Stimulated activated naive CD8-positive, alpha-beta T cell treated with anti-CD3 and anti-CD28 coated beads, Interleukin-15, Interleukin-2, amounts not matched to agents 100 ng/mL and 50 ng/mL, for 24 hours (primary cell): ENCODE data around the gene JHY.
A peak's percentile ranks its signal among the peaks of the same experiment; 100 is the strongest.

Experiments
- H3K27ac Mint-ChIP-seq: one replicate; pipeline ENCODE4 v1.8.0; 2021; ENCODE audit warnings: mild to moderate bottlenecking, mixed read lengths
- H3K27me3 Mint-ChIP-seq: one replicate; pipeline ENCODE4 v1.8.0; 2021; ENCODE audit warnings: mixed read lengths
- H3K36me3 Mint-ChIP-seq: one replicate; pipeline ENCODE4 v1.8.0; 2021; ENCODE audit warnings: low read depth, mixed read lengths
- H3K4me1 Mint-ChIP-seq: one replicate; pipeline ENCODE4 v1.8.0; 2021; ENCODE audit warnings: low read depth, mixed read lengths
- H3K4me3 Mint-ChIP-seq: one replicate; pipeline ENCODE4 v1.8.0; 2021; ENCODE audit warnings: mild to moderate bottlenecking, mixed read lengths
- H3K9me3 Mint-ChIP-seq: one replicate; pipeline ENCODE4 v1.8.0; 2021; ENCODE audit warnings: mixed read lengths

JHY gene

DNA sequence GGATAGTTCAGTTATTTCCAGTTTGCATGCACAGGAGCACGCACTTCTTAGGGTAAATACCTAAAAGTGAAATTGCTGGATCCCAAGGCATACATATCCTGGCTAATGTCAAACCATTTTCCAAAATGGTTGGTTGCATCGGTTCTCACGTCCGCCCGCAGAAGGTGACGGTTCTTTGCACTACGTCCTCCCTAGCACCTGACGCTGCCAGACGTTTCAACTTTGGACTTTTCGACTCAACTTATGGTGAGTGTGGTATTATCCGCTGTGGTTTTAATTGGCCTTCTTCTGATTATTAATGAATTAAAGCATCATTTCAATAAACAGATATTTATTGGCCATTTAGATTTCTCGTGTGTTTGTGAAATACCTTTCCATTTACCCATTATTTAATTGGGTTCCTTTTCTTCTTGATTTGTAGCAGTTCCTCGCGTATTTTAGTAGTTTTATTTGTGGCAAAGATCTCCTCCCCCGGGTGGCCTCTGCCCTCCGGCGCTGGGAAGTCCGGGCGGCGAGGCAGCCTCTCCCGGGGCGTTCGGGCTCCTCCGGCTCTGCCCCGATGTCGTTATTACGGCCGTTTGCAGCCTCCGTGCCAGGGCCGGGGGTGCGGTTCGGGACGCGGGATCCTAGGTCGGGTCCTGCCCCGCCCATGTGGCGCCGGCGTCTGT lies at the start of gene JHY:
JHY (plus strand) TSS at position 571 of the 668 bp plus-strand sequence. CDS start 3,091 bp downstream, outside the sequence.
- Mint-ChIP-seq H3K27me3 (peaks cover 5% of the 10 kb centered on the region), H3K36me3 (peaks cover 5% of the 10 kb centered on the region), H3K4me3 (peak within 1 kb of the TSS; percentile 87), H3K27ac (peak within 1 kb of the TSS; percentile 88), H3K9me3 (no peaks in the 10 kb centered on the region), H3K4me1 (peaks cover 29% of the 10 kb centered on the region)

DNA sequence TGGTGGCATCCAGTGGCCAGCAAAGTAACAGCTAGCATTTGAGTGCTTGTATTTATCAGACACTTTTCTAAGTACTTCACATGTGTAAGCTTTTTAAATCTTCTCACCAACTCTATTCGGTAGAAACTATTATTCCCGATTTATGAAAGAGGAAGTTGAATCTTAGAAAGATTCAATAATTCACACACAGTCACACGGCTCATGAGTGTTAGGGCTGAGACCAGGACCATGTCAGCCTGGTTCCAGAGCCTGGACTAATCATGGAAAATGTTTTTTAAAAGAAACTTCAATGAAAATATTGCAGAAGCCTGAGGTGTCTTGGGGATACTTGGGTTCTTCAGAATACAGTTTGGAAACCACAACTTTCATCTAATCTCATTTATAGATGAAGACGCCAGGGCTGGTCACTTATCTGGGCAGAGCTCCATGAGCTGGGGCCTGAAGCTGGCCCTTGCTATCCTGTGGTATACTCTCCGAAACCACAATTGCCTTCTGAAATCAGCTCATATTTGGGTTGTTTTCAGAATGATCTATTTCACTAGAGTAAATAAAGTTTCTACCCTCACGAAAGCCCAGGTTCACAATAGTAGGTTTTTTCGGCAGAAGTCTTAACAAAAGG lies 48.6 kb upstream of the JHY start:
- Mint-ChIP-seq H3K4me3 (no peak overlapping the region), H3K4me1 (peaks cover 70% of the 10 kb centered on the region), H3K27me3 (no peaks in the 10 kb centered on the region), H3K36me3 (peaks cover 6% of the 10 kb centered on the region), H3K27ac (peak overlapping the region; percentile 55), H3K9me3 (peaks cover 6% of the 10 kb centered on the region)

DNA sequence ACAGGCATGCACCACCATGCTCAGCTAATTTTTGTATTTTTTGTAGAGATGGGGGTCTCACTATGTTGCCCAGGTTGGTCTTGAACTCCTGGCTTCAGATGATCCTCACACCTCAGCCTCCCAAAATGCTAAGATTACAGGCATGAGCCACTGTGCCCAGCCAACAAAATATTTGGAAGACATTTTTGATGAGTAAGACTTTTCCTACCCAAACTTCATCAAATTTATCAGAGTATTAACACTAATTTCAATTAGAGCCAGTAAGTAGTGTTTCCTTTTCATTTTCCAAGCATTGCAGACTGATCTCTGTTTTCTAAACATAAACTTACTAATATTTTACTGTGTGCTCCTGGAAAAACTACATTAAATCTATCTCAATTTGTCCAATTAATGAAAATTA lies 45.6 kb upstream of the JHY start:
- Mint-ChIP-seq H3K36me3 (peaks cover 11% of the 10 kb centered on the region), H3K4me3 (no peak overlapping the region), H3K9me3 (peaks cover 6% of the 10 kb centered on the region), H3K27me3 (no peaks in the 10 kb centered on the region), H3K4me1 (peaks cover 82% of the 10 kb centered on the region), H3K27ac (peak overlapping the region; percentile 71)

DNA sequence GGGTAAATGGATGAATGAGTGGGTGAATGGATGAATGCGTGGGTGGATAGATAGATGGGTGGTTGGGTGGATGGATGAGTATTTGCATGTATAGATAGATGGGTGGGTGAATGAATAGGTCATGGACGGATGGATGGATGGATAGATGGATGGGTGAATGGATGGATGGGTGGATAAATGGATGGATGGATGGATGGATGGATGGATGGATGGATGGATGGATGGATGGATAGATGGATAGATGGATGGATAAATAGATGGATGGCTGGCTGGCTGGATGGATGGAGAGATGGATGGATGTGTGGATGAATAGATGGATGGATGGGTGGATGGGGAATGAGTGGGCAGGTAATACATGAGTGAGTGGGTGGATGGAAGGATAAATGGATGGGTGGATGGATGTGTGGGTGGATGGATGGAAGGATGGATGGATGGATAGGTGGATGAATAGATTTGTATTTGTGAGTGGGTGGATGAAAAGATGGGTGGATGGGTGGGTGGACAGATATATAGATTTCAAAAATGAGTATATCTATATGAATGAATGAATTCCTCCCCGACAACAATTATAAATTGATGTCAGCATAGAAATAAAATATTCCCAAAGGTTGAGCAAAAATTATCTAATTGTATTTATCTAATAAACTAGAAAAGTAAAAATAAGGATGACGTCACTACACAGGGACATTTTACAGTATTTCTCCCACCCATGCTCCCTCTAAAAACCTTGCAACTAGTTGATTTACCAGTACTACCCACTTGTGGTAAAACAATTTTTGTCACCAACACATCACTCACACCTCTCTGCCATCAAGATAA lies 44.8 kb upstream of the JHY start:
- peak overlapping the region; percentile 96 for H3K27ac Mint-ChIP-seq
- peaks cover 6% of the 10 kb centered on the region for H3K9me3 Mint-ChIP-seq
- H3K4me1 Mint-ChIP-seq = peaks cover 82% of the 10 kb centered on the region
- H3K36me3 Mint-ChIP-seq = peaks cover 16% of the 10 kb centered on the region
- H3K27me3 Mint-ChIP-seq = no peaks in the 10 kb centered on the region
- peak overlapping the region; percentile 88 for H3K4me3 Mint-ChIP-seq

DNA sequence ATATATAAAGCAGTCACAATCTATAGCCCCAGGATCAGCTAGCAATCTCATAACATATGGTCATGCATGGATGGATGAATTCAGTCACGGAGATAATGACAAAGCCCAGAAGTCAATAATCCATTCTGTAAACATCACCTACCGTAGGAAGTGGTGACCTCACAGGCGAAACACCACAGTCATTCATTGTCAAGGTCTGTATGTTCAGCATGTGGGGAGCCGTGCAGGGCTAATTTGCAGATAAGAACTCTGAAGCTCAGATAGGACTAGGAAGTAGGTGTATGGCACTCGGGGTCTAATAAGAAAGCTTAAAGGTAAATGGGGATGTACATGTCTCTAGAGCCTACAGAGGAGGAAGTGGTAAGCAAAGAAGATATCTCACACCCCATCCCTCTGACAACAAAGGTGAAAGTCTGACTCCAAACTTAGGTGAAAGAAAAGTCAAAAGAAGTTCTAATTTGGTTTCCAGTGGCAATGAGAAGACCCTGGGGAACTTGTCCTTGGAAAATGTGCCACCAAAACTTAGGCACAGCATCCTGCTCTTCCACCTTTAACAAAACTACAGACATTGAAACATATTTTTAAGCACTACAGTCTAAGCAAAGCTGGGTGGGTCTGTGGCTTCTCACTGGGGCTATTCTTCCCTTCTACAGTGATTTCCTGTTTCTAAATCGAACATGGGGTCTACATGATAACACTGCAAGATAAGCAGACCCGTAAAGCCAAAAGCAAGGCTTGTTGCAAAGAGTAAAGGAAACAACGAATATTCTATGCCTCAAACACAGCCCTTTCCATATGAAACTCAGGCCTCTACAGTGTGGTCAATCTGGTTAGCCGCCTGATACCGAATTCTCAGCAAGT lies 39.0 kb upstream of the JHY start:
- Mint-ChIP-seq H3K4me1 (peaks cover 84% of the 10 kb centered on the region), H3K9me3 (no peaks in the 10 kb centered on the region), H3K27me3 (no peaks in the 10 kb centered on the region), H3K36me3 (peaks cover 40% of the 10 kb centered on the region), H3K27ac (peak overlapping the region; percentile 93), H3K4me3 (peak overlapping the region; percentile 79)

DNA sequence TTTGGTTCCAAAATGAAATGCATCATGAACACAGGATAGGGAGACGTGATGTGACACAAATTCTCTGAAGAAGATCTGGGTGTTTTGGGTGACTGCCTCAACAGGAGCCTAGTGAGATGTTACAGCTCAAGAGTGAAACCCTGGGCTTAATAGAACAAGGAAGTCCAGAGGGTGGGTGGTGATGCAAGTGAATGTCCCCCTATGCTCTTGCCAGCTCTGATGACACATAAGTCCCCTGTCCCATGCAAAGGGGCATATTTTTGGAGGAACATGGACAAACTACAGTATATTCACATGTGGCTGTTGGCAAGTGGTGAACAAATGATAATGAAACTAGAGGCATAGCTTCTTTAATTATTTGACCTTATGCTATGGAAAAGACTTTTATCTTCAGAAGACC lies 35.1 kb upstream of the JHY start:
- Mint-ChIP-seq H3K4me1 (peaks cover 100% of the 10 kb centered on the region), H3K9me3 (no peaks in the 10 kb centered on the region), H3K36me3 (peaks cover 52% of the 10 kb centered on the region), H3K27ac (peak overlapping the region; percentile 86), H3K27me3 (no peaks in the 10 kb centered on the region), H3K4me3 (peak overlapping the region; percentile 65)

DNA sequence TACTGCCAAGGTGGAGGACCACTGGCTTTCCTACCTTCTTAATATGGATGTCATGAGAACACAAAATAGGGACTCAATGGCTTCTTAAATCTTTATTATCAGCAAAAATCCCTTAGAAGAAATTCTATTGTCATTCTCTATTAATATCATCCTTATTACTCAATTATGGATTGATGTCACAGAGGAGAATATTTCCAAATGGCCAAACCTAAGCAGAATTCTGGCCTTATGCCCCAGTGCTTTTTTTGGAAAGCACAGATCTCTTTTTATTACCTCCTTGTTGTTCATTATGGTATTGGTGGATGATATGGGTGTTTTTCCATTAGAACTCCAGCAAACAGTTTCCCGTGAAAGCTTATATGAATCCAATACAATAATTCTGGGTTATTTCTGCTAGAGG lies 34.4 kb upstream of the JHY start:
- H3K4me3 Mint-ChIP-seq = no peak overlapping the region
- peaks cover 52% of the 10 kb centered on the region for H3K36me3 Mint-ChIP-seq
- no peaks in the 10 kb centered on the region for H3K27me3 Mint-ChIP-seq
- H3K27ac Mint-ChIP-seq = peak overlapping the region; percentile 86
- peaks cover 100% of the 10 kb centered on the region for H3K4me1 Mint-ChIP-seq
- no peaks in the 10 kb centered on the region for H3K9me3 Mint-ChIP-seq

DNA sequence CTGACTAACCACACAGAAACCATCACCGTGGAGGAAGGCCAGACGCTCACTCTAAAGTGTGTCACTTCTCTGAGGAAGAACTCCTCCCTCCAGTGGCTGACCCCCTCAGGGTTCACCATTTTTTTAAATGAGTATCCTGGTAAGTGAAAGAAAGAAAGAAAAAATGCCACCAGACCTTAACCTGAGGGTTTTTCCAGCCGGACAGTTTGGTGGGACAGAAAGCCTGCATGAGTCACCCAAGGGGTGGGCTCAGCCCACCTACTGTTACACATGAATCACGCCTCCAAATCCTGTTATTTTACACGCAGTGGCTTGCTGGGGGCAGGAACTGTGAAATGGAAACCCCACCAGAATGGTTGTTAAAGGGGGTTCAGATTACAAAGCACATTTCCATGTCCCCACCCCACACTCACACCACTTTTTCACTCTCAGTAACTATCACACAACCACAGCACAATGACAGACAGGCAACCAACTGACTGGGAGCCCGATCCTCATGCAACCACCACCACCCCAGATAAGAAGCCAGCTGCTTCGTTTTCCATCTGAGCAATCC lies 32.4 kb upstream of the JHY start:
- no peaks in the 10 kb centered on the region for H3K27me3 Mint-ChIP-seq
- H3K4me1 Mint-ChIP-seq = peaks cover 92% of the 10 kb centered on the region
- no peaks in the 10 kb centered on the region for H3K9me3 Mint-ChIP-seq
- peak overlapping the region; percentile 70 for H3K4me3 Mint-ChIP-seq
- H3K27ac Mint-ChIP-seq = peak overlapping the region; percentile 97
- peaks cover 53% of the 10 kb centered on the region for H3K36me3 Mint-ChIP-seq

DNA sequence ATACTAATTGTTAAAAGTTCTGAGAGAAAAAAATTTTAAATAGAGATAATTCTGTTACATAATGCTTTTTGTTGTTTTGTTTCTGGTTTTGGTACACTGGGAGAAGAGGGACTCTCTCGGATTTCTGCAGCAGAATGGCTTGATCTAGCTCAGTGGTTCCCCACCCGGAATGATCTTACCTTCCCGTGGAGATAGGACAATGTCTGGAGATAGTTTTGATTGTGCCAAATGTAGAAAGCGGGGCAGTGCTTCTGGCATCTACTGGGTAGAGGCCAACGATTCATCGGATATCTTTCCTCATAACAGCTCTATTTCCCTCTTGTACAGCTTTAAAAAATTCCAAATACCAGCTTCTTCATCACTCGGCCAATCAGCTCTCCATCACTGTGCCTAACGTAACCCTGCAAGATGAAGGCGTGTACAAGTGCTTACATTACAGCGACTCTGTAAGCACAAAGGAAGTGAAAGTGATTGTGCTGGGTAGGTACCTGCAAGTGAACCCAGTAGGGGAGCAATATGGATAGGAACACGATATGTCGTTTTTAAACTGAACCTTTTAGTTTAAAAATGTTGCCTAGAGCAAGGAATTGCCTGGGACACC lies 31.1 kb upstream of the JHY start:
- H3K9me3 Mint-ChIP-seq = no peaks in the 10 kb centered on the region
- H3K36me3 Mint-ChIP-seq = peaks cover 54% of the 10 kb centered on the region
- H3K27ac Mint-ChIP-seq = peak overlapping the region; percentile 87
- no peaks in the 10 kb centered on the region for H3K27me3 Mint-ChIP-seq
- peaks cover 92% of the 10 kb centered on the region for H3K4me1 Mint-ChIP-seq
- peak overlapping the region; percentile 77 for H3K4me3 Mint-ChIP-seq

DNA sequence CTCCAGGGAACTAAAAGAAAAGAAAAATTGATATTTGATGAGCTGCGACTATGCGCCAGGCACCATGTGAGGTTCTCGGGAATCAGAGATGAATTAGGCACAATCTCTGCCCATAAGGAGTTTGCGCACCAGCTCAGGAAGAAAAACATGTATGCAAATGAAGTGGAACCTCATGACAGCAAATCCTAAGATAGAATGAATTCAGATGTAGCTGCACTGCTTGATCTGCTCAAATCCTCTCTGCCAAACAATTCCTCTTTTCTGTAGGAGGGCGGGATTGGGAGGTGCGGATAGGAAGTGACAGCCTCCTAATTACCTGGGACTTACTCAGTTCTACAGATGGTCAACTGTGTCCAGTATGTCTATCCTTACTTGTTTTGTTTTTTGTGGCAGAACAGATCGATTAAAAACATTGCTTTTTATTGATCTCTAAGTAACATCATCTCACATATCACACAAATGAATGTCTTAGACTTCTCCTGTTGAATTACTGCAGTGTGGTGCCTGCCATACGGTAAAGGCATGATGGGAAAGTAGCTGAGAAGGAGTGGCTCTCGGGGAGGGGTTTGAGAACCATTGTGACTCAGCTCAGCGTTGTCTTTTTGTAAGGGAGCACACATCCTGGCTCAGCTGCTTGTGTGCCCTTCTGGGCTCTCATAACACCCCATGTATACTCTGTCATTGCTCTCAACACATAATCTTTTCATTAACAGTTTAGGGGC lies 30.3 kb upstream of the JHY start:
- Mint-ChIP-seq H3K4me1 (peaks cover 92% of the 10 kb centered on the region), H3K27me3 (no peaks in the 10 kb centered on the region), H3K9me3 (no peaks in the 10 kb centered on the region), H3K27ac (peak overlapping the region; percentile 87), H3K36me3 (peaks cover 59% of the 10 kb centered on the region), H3K4me3 (peak overlapping the region; percentile 77)

DNA sequence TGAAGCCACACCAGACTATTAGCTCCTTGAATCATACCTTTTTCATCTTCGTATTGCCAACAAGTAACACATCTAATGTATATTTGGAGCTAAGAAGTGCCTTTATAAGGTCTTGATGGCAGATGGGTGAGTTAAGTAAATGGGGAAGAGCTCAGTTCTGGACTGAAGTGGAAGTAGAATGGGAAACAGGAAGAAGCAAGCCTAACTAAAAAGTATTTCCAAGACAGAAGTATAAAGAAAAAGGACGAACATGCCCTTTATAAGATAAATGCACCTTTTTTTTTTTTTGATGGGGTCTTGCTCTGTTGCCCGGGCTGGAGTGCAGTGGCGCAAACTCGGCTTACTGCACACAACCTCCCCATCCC lies 29.8 kb upstream of the JHY start:
- no peaks in the 10 kb centered on the region for H3K27me3 Mint-ChIP-seq
- H3K36me3 Mint-ChIP-seq = peaks cover 64% of the 10 kb centered on the region
- H3K4me1 Mint-ChIP-seq = peaks cover 92% of the 10 kb centered on the region
- H3K9me3 Mint-ChIP-seq = no peaks in the 10 kb centered on the region
- peak overlapping the region; percentile 87 for H3K27ac Mint-ChIP-seq
- peak overlapping the region; percentile 77 for H3K4me3 Mint-ChIP-seq

DNA sequence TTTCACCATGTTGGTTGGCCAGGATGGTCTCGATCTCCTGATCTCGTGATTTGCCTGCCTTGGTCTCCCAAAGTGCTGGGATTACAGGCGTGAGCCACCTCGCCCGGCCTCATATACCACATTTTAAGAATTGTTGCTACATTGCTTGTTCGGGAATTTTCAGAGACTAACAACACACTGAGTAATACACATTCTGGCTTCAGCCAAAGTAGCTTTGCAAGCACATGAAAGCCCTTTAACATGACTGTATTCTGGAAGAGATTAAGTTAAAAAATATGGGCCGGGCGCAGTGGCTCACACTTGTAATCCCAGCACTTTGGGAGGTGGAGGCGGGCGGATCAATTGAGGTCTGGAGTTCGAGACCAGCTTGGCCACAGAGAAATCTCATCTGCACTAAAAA lies 29.3 kb upstream of the JHY start:
- H3K27me3 Mint-ChIP-seq = no peaks in the 10 kb centered on the region
- H3K4me3 Mint-ChIP-seq = no peak overlapping the region
- H3K4me1 Mint-ChIP-seq = peaks cover 92% of the 10 kb centered on the region
- peak overlapping the region; percentile 59 for H3K27ac Mint-ChIP-seq
- no peaks in the 10 kb centered on the region for H3K9me3 Mint-ChIP-seq
- H3K36me3 Mint-ChIP-seq = peaks cover 69% of the 10 kb centered on the region

DNA sequence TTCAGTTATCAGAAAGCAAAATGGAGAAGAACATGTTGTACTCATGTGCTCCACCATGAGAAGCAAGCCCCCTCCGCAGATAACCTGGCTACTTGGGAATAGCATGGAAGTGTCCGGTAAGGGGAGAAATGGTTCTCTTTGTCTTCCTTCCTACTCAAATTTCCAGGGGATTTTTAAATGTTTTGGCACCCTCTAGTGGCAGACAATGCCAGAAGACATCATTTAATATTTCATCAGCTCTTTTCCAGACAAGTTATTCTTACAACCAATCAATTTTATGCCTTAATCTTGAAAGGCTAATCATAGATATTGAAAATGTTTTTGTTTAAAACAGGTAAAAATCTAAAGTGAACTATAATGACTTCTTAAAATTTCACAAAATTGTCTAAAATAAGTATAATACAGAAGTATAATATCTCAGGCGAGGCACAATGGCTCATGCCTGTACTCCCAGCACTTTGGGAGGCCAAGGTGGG lies 28.6 kb upstream of the JHY start:
- no peak overlapping the region for H3K4me3 Mint-ChIP-seq
- no peaks in the 10 kb centered on the region for H3K9me3 Mint-ChIP-seq
- H3K27me3 Mint-ChIP-seq = no peaks in the 10 kb centered on the region
- peaks cover 89% of the 10 kb centered on the region for H3K4me1 Mint-ChIP-seq
- H3K36me3 Mint-ChIP-seq = peaks cover 75% of the 10 kb centered on the region
- H3K27ac Mint-ChIP-seq = no peak overlapping the region
